Measurements from ENCODE around the gene GRAP. TPM values are rescaled to one million over a fixed set of nuclear protein-coding genes. Genes with fewer than 3 reads are reported as not detected.

GRAP gene
- total RNA-seq, 6 experiments from 2014 or later: 0.10 to 0.48 (median 0.14) TPM; not detected in 3

DNA sequence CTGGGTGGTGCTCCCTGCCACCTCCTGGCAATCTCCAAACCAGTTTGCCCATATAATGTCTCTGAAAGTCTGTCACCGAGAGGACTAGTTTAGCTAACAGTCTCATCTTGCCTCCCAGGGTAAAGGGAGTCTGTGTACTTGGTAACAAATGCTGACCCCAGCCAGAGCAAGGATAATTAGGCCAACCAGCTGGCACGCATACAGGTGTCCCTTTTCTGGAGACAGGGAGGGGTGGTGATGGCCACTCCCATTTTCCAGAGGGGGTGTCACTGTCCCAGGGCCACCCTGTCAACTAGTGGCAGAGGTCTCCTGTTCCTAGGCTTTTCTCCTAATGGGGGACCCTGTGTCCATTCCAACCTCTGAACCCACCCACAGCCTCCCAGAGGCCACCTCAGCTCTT, 50.3 kb downstream of the GRAP start:
- Mint-ChIP-seq H3K27me3 (ENCODE audit: insufficient read depth) (no peaks in the 10 kb centered on the region; the same call in 1 of the 2 replicates), H3K9me3 (peaks cover 21% of the 10 kb centered on the region), H3K27ac (no peak overlapping the region), H3K4me1 (ENCODE audit: low read depth) (peaks cover 13% of the 10 kb centered on the region), H3K4me3 (no peak overlapping the region), H3K36me3 (ENCODE audit: low read depth) (peaks cover 35% of the 10 kb centered on the region)
- DNase-seq: no peak
- TF ChIP-seq, protein P1, sequence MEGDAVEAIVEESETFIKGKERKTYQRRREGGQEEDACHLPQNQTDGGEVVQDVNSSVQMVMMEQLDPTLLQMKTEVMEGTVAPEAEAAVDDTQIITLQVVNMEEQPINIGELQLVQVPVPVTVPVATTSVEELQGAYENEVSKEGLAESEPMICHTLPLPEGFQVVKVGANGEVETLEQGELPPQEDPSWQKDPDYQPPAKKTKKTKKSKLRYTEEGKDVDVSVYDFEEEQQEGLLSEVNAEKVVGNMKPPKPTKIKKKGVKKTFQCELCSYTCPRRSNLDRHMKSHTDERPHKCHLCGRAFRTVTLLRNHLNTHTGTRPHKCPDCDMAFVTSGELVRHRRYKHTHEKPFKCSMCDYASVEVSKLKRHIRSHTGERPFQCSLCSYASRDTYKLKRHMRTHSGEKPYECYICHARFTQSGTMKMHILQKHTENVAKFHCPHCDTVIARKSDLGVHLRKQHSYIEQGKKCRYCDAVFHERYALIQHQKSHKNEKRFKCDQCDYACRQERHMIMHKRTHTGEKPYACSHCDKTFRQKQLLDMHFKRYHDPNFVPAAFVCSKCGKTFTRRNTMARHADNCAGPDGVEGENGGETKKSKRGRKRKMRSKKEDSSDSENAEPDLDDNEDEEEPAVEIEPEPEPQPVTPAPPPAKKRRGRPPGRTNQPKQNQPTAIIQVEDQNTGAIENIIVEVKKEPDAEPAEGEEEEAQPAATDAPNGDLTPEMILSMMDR (IDR thresholded peaks at IDR 0.05): no peak

DNA sequence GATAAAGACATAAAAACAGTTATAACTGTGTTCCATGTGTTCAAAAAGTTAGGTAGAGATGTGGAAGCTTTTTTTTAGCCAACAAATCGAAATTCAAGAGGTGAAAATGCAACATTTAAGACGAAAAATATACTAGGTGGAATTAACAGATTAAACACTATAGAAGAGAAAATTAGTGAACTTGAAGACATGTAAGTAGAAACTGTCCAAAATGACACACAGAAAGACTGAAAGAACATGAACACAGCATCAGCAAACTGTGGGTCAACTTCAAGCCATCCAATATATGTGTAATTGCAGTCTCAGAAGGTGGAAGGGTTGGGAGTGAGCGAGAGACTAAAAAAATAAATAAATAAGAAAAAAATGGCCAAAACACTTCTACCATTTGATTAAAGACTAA, 51.5 kb downstream of the GRAP start:
- no peak overlapping the region for H3K4me3 Mint-ChIP-seq
- peaks cover under 1% of the 10 kb centered on the region; the same call in 1 of the 2 replicates for H3K4me1 Mint-ChIP-seq (ENCODE audit: low read depth)
- peaks cover 21% of the 10 kb centered on the region for H3K9me3 Mint-ChIP-seq
- H3K36me3 Mint-ChIP-seq (ENCODE audit: low read depth): peaks cover 35% of the 10 kb centered on the region
- no peaks in the 10 kb centered on the region; the same call in 1 of the 2 replicates for H3K27me3 Mint-ChIP-seq (ENCODE audit: insufficient read depth)
- no peak for DNase-seq
- no peak overlapping the region for H3K27ac Mint-ChIP-seq
- TF ChIP-seq, protein P1 (IDR thresholded peaks at IDR 0.05): no peak

DNA sequence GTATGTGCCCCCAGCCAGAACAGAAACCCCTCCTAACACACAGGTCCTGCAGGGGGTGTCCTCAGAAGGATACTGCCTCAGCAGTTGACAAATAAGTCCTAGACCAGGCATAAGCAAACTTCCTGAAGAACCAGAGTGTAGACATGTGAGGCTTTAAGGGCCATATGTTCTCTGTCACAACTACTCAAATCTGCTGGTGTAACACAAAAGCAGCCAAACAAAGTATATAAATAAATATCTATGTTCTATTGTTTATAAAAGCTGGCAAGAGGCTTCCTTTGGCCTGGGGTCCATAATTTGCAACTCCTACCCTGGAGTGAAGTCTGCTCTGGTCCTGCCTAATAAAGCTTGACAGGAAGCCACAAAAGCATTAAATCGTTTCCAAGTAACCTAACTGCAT, 52.1 kb downstream of the GRAP start:
- Mint-ChIP-seq H3K4me3 (no peak overlapping the region), H3K27me3 (ENCODE audit: insufficient read depth) (no peaks in the 10 kb centered on the region; the same call in 1 of the 2 replicates), H3K4me1 (ENCODE audit: low read depth) (no peaks in the 10 kb centered on the region), H3K27ac (no peak overlapping the region), H3K36me3 (ENCODE audit: low read depth) (peaks cover 35% of the 10 kb centered on the region), H3K9me3 (peaks cover 21% of the 10 kb centered on the region)
- TF ChIP-seq, protein P1 (IDR thresholded peaks at IDR 0.05): no peak
- no peak for DNase-seq

DNA sequence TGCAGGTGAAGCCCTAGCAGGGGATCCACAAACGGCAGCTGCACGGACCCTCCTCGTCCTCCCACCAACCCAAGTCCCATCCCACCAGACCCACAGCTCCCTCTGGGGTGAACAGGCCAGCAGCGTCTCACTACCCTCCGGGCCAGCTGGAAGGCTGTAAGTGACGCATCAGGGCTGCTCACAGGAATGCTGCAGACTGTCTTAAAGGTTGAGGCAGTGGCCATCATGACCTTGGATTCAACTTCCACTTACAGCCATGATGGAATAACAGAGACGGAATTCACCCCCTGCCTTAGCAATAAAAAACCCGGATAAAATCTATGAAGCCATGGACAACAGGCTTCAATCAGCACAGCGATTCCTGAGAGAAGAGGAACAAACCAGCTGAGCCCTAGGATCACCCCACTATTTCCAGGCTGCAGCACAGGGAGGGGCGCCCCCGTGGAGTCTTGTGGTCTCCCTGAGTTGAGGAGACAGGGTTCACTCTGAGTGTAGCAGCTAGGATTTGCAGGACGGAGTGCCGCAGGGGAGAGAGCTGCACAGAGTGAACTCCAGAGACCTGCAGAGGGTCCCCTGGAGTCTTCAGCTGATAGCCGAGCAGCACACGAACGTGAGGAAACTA, 52.7 kb downstream of the GRAP start:
- no peak for DNase-seq
- H3K4me3 Mint-ChIP-seq: no peak overlapping the region
- peaks cover 21% of the 10 kb centered on the region for H3K9me3 Mint-ChIP-seq
- TF ChIP-seq, protein P1 (IDR thresholded peaks at IDR 0.05): no peak
- peak overlapping the region; percentile 28; the same call in 1 of the 2 replicates for H3K27ac Mint-ChIP-seq
- peaks cover 35% of the 10 kb centered on the region for H3K36me3 Mint-ChIP-seq (ENCODE audit: low read depth)
- H3K27me3 Mint-ChIP-seq (ENCODE audit: insufficient read depth): no peaks in the 10 kb centered on the region; the same call in 1 of the 2 replicates
- no peaks in the 10 kb centered on the region for H3K4me1 Mint-ChIP-seq (ENCODE audit: low read depth)

DNA sequence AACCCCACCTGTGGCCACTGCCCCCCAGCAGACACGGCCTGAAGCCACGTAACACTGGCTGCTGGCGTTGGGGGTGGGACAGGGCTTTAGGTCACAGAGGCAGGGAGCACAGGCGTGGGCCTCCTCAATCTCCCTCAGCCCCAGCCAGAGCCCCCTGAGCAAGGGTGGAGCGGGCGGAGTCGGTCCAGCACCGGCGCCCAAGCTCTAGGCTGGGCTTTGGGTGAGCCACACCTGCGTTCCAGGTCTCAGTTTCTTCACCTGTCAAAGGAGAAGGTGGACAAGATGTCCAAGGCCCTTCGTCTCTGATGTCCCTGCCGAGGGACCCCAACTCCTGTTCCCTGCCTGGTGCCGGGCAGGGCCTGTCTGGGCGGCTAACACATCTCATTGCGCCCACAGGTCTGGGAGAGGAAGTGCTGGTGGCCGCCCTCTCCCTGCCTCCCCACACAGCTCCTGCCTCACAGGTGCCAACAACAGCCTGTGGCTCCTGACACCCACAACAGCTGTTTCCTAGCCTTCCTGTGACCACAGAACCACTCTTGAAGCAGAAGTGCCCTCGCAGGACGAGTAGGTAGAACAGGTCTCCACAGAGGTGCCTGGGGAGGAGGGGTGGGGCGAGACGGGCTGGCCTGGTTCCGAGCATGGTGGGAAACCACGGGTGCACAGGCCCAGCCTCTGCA, 54.2 kb downstream of the GRAP start:
- TF ChIP-seq, protein P1 (IDR thresholded peaks at IDR 0.05): no peak
- H3K9me3 Mint-ChIP-seq: peaks cover 21% of the 10 kb centered on the region
- no peak overlapping the region for H3K4me3 Mint-ChIP-seq
- peaks cover 32% of the 10 kb centered on the region for H3K36me3 Mint-ChIP-seq (ENCODE audit: low read depth)
- no peak overlapping the region for H3K27ac Mint-ChIP-seq
- no peaks in the 10 kb centered on the region for H3K27me3 Mint-ChIP-seq (ENCODE audit: insufficient read depth)
- no peak for DNase-seq
- H3K4me1 Mint-ChIP-seq (ENCODE audit: low read depth): no peaks in the 10 kb centered on the region

Data from HFFc6 (cell line).